Limb (tissue), 2 donors: ENCODE data around the gene PLK2.

Experiments
- DNase-seq, 2 donors: peaks; one replicate each; pipeline ENCODE4 v3.0.0-alpha.2; 2016; ENCODE audit errors: extremely low spot score in 2 of 2

Gene PLK2

DNA sequence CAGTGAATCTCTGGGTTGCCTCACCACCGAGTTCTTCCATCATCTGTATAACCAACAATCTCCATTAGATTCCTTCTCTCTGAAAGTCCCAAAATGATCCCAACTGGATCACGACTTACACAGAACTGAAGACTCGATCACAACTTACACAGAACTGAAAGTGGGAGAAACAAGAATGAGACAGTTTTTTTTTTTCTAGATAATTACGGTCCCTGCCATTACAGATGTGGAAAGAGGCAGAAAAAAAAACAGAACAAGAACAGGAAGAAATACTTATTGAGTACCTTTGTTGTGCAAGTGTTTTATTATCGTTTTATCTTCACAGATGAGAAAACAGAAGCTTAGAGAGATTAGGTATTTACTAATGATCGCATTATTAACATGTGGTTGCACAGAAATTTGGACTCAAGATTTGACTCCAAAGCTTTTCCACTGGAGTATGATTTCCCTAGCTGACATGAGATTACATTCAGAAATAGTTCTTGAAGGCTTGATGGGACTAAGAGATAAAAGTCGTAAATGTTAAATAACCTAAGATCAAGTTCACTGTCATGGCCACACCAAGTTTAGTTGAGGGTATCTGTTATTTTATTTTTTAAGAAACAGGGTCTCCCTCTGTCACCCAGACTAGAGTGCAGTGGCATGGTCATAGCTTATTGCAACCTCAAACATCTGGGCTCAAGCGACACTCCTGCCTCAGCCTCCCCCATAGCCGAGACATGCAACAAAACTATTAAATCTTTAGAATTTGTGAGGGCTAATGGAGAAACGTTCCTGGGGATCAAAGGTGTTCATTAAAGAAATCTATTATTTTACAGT, 8.9 kb downstream of the PLK2 start:
- no peak for DNase-seq

- no peak for DNase-seq
These were observed 9.9 kb downstream of the PLK2 start for GRCh38 chr5:58450018-58450417.

DNA sequence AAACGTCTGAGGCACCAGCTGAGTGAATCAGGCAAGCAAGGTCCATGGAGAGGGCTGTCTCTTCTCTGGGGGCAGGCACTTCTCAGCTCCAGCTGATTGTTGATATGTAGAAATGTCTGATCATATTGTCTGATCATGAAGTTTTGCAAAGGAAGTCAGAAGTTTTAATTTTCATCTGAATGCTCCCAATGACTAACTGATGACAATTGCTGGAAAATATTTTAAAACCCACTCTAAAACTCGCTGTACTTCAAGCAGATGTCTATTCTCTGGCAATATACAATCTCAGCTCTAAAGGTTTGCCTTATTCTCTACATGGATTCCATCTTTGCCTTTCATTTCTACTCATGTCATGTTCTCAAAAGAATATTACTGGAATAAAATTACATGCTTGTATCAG, 12.7 kb downstream of the PLK2 start:
- DNase-seq: no peak

DNA sequence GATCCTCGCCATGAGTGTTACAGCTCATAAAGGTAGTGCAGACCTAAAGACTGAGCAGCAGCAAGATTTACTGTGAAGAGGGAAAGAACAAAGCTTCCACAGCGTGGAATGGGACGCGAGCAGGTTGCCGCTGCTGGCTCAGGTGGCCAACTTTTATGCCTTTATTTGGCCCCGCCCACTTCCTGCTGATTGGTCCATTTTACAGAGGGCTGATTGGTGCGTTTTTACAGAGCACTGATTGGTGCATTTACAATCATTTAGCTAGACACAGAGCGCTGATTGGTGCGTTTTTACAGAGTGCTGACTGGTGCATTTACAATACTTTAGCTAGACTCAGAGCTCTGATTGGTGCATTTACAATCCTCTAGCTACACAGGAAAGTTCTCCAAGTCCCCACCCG, 13.9 kb downstream of the PLK2 start:
- no peak for DNase-seq

DNA sequence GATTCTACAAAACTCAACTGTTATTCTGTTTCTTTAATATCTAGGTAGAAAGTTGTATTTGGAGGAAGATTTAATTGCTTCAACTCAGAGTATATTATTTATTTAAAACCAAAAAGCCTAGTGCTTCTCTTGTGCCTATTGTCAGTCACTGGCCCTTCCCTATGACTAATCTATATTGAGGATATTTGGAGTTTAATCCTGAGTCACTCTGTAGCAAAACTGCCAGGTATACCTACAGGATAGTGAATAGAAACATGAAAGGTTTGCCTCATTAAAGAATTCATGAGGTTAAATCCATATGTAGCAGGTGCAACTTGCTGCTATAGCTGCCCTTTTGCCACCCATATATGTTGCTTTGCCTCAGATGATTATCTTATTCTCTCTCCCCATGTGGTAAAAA, 15.1 kb downstream of the PLK2 start:
- DNase-seq: no peak

- DNase-seq: no peak
These were observed 18.9 kb downstream of the PLK2 start for GRCh38 chr5:58440901-58441460.

- DNase-seq: no peak
These were observed 20.7 kb downstream of the PLK2 start for GRCh38 chr5:58439094-58439644.

DNA sequence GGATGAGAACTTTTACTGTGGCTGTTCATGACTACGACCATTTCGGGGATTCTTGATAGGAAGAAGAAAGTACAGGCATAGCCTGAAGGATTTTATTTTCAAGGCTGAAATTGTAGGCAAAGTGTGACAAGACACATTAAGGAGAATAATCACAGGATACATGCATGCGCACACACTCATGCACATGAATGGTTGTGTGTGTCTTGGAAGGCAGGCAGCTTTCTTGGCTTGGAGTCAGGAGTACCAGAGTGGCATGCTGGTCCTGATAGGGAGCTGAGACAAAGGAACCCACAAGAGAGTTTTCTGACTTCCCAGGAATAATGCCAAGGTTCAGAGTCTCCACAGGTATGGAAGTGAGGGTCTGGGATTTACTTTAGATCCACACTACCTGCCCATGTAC, 22.2 kb downstream of the PLK2 start:
- DNase-seq: no peak

GRCh38 chr5:58431832-58432231, 28.1 kb downstream of the PLK2 start:
- no peak for DNase-seq

- no peak for DNase-seq
These were observed 47.0 kb downstream of the PLK2 start for GRCh38 chr5:58412932-58413331.

DNA sequence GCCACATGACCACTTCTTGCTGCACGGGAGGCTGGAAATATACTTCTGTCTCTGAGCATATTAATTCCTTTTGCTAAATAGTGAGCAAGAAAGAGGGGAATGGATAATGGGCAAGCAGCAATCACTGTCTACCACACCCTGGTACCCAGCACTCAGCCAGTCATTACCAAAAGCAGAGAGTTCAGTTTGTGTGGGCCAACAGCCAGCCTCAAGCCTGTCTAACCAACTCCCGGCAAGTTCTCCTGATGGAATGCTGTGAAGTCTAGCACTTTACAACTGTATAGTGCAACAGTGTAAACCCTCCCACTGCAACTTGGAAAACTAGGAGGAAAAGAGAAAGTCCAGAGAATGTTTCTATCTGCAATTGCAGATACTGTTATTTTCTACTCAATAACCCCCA, 47.8 kb downstream of the PLK2 start:
- no peak for DNase-seq

DNA sequence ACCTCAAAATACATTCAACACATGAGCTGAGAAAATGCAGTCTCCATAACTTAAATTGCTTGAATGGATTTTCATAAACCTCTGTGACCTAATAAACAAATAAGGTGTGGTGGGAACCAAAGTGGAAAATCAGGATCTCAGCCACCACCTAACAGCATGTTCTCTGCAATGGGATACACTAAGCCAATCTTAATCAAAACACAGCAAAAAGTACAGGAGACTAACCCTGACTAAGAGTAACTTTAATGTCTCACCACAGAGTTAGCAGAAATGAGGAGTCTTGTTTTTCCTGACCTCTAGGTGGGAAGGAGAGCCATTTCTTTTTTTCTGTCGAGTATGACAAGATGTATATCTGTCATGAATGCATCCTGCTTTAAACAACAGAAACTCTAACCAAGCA, 48.5 kb downstream of the PLK2 start:
- DNase-seq: no peak

GRCh38 chr5:58410441-58410840, 49.4 kb downstream of the PLK2 start:
- DNase-seq: peak in 1 of 2 donors; percentile 47

DNA sequence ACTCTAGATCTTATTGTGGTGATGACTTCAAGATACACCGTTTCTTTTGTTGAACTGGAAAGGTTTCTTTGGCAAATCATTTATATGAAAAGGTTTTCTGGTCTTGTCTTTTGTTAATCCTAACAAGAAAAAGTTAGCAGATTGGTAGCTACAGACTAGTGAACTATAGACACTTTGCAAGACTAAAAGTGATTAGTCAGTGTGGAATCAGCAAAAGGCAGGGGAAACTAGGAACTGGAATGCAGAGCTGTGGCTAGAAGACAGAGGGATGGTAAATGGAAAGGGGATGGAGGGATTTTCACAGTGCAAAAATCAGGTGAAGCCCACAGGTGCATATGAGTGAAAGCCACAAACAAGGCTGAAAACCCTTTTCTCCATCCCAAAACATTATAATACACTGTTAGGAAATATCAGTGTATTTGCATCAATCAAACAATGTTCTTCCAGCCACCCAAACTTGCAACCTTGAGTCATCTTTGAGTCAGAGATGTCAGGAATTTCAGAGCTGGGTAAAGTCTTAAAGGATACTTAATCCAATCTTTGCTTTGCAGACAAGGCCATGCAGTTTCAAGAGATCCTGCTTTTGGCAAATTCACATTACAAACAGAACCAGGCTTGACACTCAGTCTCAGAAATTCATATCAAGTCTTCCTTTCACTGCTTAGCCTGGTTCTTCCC, 52.7 kb downstream of the PLK2 start:
- no peak for DNase-seq

GRCh38 chr5:58406394-58406793, 53.5 kb downstream of the PLK2 start:
- no peak for DNase-seq

GRCh38 chr5:58405175-58405574, 54.7 kb downstream of the PLK2 start:
- DNase-seq: no peak

GRCh38 chr5:58404734-58405133, 55.2 kb downstream of the PLK2 start:
- no peak for DNase-seq
